Keratinocyte (primary cell): ENCODE measurements around the gene TMEM204.

ENCODE experiments used
- EZH2 ChIP-seq: IDR thresholded peaks from one replicate; pipeline ENCODE4 v1.6.1; 2012; ENCODE audit warnings: inconsistent platforms, mild to moderate bottlenecking, low read length, moderate library complexity
- TF ChIP-seq, protein P1 (sequence below), 3 experiments: IDR thresholded peaks in 1 of 3; conservative IDR thresholded peaks in 1 of 3; optimal IDR thresholded peaks in 1 of 3; 2 replicates in 2 of 3; 3 replicates in 1 of 3; pipeline versions ENCODE3 to v1.5.1; 2011; ENCODE audit warnings: low read length in 3 of 3, mild to moderate bottlenecking in 3 of 3, moderate library complexity in 2 of 3, control low read depth in 1 of 3, inconsistent platforms in 1 of 3; ENCODE audit not compliant: insufficient read depth in 2 of 3; ENCODE audit errors: extremely low read depth in 1 of 3

DNA sequence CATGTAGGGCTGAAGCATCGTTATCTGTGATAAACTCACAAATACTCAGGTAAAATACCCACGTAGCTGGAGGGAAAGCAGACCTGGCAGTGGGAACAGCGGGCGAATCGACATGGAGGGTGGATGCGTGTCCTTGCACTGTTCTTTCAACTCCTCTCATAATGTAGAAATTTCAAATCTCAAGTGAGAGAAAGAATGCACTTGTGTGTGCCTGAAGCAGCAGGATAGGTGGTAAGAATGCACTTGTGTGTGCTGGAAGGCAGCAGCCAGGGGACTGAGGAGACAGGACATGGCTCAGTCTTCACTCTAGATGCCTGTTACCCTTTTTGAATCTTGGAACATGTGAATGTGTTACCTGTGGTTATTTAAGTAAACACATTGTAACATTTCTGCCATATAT lies 68.0 kb downstream of the TMEM204 start:
- TF ChIP-seq, protein P1, sequence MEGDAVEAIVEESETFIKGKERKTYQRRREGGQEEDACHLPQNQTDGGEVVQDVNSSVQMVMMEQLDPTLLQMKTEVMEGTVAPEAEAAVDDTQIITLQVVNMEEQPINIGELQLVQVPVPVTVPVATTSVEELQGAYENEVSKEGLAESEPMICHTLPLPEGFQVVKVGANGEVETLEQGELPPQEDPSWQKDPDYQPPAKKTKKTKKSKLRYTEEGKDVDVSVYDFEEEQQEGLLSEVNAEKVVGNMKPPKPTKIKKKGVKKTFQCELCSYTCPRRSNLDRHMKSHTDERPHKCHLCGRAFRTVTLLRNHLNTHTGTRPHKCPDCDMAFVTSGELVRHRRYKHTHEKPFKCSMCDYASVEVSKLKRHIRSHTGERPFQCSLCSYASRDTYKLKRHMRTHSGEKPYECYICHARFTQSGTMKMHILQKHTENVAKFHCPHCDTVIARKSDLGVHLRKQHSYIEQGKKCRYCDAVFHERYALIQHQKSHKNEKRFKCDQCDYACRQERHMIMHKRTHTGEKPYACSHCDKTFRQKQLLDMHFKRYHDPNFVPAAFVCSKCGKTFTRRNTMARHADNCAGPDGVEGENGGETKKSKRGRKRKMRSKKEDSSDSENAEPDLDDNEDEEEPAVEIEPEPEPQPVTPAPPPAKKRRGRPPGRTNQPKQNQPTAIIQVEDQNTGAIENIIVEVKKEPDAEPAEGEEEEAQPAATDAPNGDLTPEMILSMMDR (optimal IDR thresholded peaks at IDR 0.05 in 1 of 3, IDR thresholded peaks at IDR 0.05 in 1 of 3, conservative IDR thresholded peaks at IDR 0.05 in 1 of 3; ENCODE audit: extremely low read depth in 1 of 3, insufficient read depth in 2 of 3, low read length in 3 of 3): no peak
- no peak for TF ChIP-seq EZH2
